ENCODE measurements around the gene ZNHIT2. TPM values are rescaled to one million over a fixed set of nuclear protein-coding genes. Genes with fewer than 3 reads are reported as not detected.

Gene ZNHIT2
- total RNA-seq, 1 experiment from 2014 or later, result 27.1 TPM

- H3K9me3 ChIP-seq (ENCODE audit: control insufficient read depth, insufficient read depth, low read depth, low read length), result no peaks in the 10 kb centered on the region
- DNase-seq (ENCODE audit: low read depth, low spot score) (peak; percentile 94), ATAC-seq (peak; percentile 91)
- H3K4me3 ChIP-seq (ENCODE audit: low read depth in 2 of 2, low read length in 2 of 2), result peak within 1 kb of the TSS; percentile 70 to 96
- peak within 1 kb of the TSS; percentile 99 for H3K27ac ChIP-seq (ENCODE audit: low read length)
- peaks cover 15% of the 10 kb centered on the region for H3K4me1 ChIP-seq (ENCODE audit: control insufficient read depth, insufficient read depth, low read length)
- in situ Hi-C loops (cut with HindIII; ENCODE audit: low pct_unique_long_range_greater_than_20kb, low sequenced_read_pairs), result no loop called here
- ChIA-PET POLR2A (interaction anchor here (0.6 to 2.4 kb wide), 2 partner anchors 13 to 224 kb away, joined by 3 to 10 read pairs; partner anchors contain the start of gene SYVN1), CTCF (interaction anchor here (0.6 to 1.1 kb wide), 7 partner anchors 10 to 287 kb away, joined by 3 to 7 read pairs (median 6); partner anchors contain the start of genes CDC42EP2, SNX15 and TM7SF2)
- BruUV-seq (replicated peaks), result TSS peak; percentile 87
- no peaks in the 10 kb centered on the region for H3K27me3 ChIP-seq (ENCODE audit: control insufficient read depth, insufficient read depth, low read length)
- intact Hi-C loops (cut with micrococcal nuclease; ENCODE audit: unreplicated experiment), result no loop called here
- no peak for TF ChIP-seq CTCF (IDR thresholded peaks at IDR 0.05)
- peak; percentile 98 for TF ChIP-seq POLR2AphosphoS5 (IDR thresholded peaks at IDR 0.05; ENCODE audit: low read depth, low read length)
- TF ChIP-seq, protein P1, sequence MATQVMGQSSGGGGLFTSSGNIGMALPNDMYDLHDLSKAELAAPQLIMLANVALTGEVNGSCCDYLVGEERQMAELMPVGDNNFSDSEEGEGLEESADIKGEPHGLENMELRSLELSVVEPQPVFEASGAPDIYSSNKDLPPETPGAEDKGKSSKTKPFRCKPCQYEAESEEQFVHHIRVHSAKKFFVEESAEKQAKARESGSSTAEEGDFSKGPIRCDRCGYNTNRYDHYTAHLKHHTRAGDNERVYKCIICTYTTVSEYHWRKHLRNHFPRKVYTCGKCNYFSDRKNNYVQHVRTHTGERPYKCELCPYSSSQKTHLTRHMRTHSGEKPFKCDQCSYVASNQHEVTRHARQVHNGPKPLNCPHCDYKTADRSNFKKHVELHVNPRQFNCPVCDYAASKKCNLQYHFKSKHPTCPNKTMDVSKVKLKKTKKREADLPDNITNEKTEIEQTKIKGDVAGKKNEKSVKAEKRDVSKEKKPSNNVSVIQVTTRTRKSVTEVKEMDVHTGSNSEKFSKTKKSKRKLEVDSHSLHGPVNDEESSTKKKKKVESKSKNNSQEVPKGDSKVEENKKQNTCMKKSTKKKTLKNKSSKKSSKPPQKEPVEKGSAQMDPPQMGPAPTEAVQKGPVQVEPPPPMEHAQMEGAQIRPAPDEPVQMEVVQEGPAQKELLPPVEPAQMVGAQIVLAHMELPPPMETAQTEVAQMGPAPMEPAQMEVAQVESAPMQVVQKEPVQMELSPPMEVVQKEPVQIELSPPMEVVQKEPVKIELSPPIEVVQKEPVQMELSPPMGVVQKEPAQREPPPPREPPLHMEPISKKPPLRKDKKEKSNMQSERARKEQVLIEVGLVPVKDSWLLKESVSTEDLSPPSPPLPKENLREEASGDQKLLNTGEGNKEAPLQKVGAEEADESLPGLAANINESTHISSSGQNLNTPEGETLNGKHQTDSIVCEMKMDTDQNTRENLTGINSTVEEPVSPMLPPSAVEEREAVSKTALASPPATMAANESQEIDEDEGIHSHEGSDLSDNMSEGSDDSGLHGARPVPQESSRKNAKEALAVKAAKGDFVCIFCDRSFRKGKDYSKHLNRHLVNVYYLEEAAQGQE (IDR thresholded peaks at IDR 0.05; ENCODE audit: insufficient read depth in 1 of 2, low read depth in 2 of 2, low read length in 1 of 2), result no peak
- TF ChIP-seq SIN3A (IDR thresholded peaks at IDR 0.05; ENCODE audit: borderline replicate concordance, insufficient read depth, low read depth, low read length), result peak; percentile 93
- TF ChIP-seq TCF7L2 (IDR thresholded peaks at IDR 0.05; ENCODE audit: low read depth, low read length), result 0 out of 2 replicates have a peak, but pooled peaks have one; percentile 41
- H3K36me3 ChIP-seq (ENCODE audit: control insufficient read depth, insufficient read depth, low read length), result peaks cover 24% of the 10 kb centered on the region
Measured at GRCh38 chr11:65121865-65122696, 4.6 kb upstream of the ZNHIT2 start, which contains the start of the genes FAU and MRPL49. FAU (minus strand) TSS chr11:65122134; CDS start chr11:65121813, 321 bp downstream. MRPL49 (plus strand) TSS chr11:65122321; CDS start chr11:65122347, 26 bp downstream.

- H3K9me3 ChIP-seq (ENCODE audit: control insufficient read depth, insufficient read depth, low read depth, low read length), result no peaks in the 10 kb centered on the region
- DNase-seq (ENCODE audit: low read depth, low spot score), result no peak
- BruUV-seq (replicated peaks), result no TSS peak
- in situ Hi-C loops (cut with HindIII; ENCODE audit: low pct_unique_long_range_greater_than_20kb, low sequenced_read_pairs), result no loop called here
- peaks cover 17% of the 10 kb centered on the region for H3K4me1 ChIP-seq (ENCODE audit: control insufficient read depth, insufficient read depth, low read length)
- no peak for TF ChIP-seq TCF7L2 (IDR thresholded peaks at IDR 0.05; ENCODE audit: low read depth, low read length)
- TF ChIP-seq POLR2AphosphoS5 (IDR thresholded peaks at IDR 0.05; ENCODE audit: low read depth, low read length), result no peak
- no peak for TF ChIP-seq SIN3A (IDR thresholded peaks at IDR 0.05; ENCODE audit: borderline replicate concordance, insufficient read depth, low read depth, low read length)
- TF ChIP-seq, protein P1 (IDR thresholded peaks at IDR 0.05; ENCODE audit: insufficient read depth in 1 of 2, low read depth in 2 of 2, low read length in 1 of 2), result no peak
- no peak for TF ChIP-seq CTCF (IDR thresholded peaks at IDR 0.05)
- ChIA-PET POLR2A (interaction anchor here (2.4 kb wide), 1 partner anchor 13 kb away, joined by 10 read pairs; the partner anchor contains the start of gene SYVN1), CTCF (interaction anchor here (1.1 kb wide), 1 partner anchor 10 kb away, joined by 3 read pairs; the partner anchor contains the start of gene TM7SF2)
- no peak for ATAC-seq
- H3K27ac ChIP-seq (ENCODE audit: low read length), result peak overlapping the region; percentile 99
- intact Hi-C loops (cut with micrococcal nuclease; ENCODE audit: unreplicated experiment), result no loop called here
- H3K4me3 ChIP-seq (ENCODE audit: low read depth in 2 of 2, low read length in 2 of 2), result peak overlapping the region; percentile 70 to 96
- no peaks in the 10 kb centered on the region for H3K27me3 ChIP-seq (ENCODE audit: control insufficient read depth, insufficient read depth, low read length)
- peaks cover 23% of the 10 kb centered on the region for H3K36me3 ChIP-seq (ENCODE audit: control insufficient read depth, insufficient read depth, low read length)
Measured at GRCh38 chr11:65121447-65121864, 4.0 kb upstream of the ZNHIT2 start.

Measured in Panc1 (cell line).